Measurements from ENCODE around the gene EYA3. TPM values are rescaled to one million over a fixed set of nuclear protein-coding genes. Genes with fewer than 3 reads are reported as not detected.

Gene EYA3
- total RNA-seq, 1 donor from 2014 or later: 9.4 TPM

DNA sequence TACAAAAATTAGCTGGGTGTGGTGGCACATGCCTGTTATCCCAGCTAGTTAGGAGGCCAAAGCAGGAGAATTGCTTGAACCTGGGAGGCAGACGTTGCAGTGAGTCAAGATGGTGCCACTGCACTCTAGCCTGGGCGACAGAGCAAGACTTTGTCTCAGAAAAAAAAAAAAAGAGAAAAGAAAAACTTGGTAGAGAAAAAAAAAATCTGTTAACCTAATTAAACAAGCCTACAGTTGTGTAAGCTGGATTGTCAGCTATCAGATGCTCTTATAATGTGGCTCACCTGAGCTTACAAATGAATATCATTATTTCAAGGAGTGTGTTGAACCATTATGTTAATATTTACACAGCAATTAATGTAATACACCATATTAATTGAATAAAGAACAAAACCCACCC is 26.4 kb upstream of the EYA3 start:
- no peak for DNase-seq (ENCODE audit: low spot score in 2 of 2)
- FAIRE-seq: no peak

DNA sequence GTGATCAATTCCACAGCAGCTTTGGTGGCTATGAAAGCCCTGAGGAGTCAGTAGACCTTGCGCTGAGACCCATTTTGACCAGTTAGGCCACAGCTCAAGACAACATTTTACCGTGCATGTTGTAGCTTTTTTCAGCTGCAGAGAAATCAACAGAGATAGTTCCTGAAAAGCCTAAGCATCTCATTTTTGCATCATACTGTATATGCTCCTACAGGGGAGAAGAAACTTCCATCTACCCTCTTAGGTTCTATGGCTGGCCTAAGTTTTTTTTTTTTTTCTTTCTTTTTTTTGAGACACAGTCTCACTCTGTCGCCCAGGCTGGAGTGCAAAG is 24.8 kb upstream of the EYA3 start:
- DNase-seq (ENCODE audit: low spot score in 2 of 2) (no peak), FAIRE-seq (no peak)

DNA sequence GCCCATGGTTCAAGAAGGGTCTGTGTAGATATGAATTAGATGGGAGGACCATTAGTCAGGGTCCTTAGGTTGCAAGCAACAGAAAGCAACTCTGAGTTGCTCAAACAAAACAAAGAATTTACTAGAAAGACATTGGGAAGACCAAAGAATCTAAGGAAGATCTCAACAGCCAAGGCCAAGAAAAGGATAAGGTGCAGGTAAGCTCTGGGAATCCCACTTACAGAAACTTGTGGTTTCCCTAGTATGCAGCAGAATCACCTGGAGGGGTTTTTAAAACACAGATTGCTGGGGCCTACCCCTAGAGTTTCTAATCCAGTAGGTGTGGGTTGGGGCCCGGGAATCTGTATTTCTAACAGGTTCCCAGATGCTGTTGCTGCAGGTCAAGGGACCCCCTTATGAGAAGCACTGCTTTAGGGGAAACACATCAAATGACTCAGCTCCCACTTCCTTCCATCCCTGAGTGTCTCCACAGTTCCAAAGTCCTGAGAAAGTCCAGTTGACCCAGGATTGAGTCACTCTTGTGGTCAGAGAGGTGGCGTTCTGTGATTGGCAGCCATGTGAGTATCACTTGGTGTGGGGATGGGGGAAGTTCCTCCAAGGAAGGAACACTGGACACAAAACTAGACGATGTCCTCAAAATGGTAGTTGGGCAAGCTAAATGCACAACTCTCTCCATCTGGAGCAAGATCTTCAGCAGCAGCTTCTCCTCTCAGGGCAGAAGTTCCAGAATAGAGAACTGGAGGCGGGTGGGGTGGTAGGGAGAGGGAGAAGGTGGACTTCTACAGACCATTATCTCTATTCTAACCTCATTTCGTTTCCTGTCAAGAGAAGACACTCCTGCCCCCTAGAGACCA is 24.2 kb upstream of the EYA3 start:
- no peak for DNase-seq (ENCODE audit: low spot score in 2 of 2)
- FAIRE-seq: no peak

DNA sequence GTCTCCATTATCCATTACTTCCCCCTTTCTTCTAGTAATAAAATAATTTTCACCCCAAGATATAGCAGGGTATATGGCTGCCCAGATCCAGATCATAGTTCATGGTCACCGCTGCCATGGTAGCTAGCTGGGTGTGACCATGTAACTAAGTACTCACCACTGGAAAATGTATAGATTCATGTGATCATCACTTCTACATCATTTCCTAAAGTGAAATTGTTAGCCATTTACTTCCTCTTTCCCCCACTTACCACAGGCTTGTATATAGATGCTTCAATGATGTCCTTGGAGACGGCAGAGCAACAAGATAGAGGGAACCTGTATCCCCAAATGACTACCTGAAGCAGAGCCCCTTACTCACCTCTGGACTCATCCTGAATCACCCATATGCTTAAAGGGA is 22.7 kb upstream of the EYA3 start:
- FAIRE-seq: no peak

DNA sequence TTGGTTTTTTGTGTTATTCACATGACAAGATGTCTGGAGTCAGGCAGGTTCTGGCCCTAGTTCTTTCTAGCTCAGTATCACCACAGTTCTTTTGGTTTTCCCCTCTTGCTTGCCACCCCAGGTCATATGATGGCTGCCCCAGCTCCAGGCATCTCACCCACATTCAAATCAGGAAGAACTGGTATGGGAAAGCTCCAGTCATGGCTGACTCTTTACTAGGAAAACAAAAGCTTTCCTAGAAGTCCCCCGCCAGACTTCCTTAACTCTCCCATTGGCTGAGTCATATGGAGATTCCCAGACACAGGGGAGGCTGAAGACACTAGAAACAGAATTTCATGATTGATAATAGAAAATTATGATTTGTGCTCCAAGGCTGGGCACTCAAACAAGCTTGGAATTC is 22.1 kb upstream of the EYA3 start:
- FAIRE-seq (no peak), DNase-seq (ENCODE audit: low spot score in 2 of 2) (no peak)

More for the DNA sequence above, 22.7 kb upstream of the EYA3 start:
- no peak for DNase-seq (ENCODE audit: low spot score in 2 of 2)

DNA sequence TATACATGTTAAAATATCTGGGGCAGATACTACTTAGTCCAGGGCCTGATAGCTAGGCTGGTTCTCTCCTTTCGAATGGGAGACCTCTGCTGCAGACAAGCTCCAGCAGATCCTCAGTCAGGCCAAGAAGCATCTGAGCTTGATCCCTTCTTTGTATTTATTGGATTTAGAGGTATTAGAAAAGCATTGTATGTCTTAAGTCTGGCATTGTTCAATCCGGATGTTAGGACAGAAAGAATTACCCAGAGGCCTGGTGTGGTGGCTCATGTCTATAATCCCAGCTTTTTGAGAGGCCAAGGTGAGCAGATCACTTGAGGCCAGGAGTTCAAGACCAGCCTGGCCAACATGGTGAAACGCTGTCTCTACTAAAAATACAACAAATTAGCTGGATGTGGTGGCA is 21.2 kb upstream of the EYA3 start:
- DNase-seq (ENCODE audit: low spot score in 2 of 2): no peak
- no peak for FAIRE-seq

DNA sequence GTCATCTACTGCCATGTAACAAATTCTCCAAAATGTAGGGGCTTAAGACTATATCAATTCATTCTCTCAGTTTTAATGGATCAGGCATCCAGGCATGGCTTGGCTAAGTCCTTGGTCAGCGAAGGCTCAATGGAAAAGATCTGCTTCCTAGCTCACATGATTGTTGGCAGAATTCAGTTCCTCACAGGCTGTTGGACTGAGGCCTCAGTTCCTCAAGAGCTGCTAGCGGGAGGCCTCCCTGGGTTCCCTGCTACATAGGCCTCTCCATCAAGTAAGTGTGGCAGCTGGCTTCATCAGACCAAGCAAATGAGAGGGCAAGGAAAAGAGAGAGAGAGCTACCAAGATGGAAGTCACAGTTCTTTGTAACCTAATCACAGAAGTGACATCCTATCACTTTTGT is 19.6 kb upstream of the EYA3 start:
- DNase-seq (ENCODE audit: low spot score in 2 of 2) (no peak), FAIRE-seq (no peak)

DNA sequence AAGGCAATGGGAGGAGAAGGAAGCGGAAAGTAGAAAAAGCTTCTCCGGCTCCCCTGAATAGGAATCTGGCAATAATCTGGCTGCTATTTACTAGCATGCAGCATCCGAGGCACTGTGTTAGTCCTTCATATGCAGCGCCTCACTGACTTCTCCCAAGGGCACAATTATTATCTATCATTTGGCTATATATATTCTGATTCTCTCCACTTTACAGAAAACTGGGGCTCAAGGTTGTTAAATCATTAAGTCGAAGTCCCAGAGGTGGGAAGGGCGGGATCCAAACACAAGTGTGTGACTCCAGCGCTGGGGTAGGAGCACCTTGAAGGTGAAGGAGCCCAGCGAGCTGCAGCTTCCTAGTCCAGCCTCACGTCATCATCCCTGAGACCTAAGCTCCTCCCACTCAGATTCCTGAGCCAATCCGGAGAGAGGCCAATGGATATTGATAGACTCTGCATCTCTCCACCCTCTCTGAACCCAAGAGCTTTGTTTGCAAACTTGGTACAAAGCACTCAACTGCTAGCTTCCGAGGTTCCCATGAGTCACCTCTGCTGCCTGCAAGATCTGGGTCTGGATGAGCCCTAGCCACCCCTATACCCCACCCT is 16.6 kb upstream of the EYA3 start:
- no peak for FAIRE-seq
- peak; percentile 32 to 36 for DNase-seq (ENCODE audit: low spot score in 2 of 2)

DNA sequence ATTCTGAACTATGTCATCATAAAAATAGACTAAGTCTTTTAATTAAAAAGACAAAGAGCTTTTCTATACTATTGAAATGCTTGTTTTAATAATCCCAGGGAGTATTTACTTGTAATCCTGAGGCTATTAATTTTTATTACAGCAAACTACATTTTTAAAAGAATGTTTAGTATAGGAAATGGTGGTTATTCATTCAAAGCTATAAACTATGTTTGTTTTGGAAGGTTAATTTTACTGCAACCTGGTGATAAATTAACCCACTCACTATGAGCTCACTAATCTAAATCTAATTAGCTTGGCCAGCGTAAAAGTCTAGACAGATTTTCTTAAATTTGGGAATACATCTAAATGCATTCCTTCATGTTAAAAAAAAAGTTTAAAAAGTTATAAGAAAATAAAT is 13.8 kb upstream of the EYA3 start:
- FAIRE-seq (no peak), DNase-seq (ENCODE audit: low spot score in 2 of 2) (no peak)

DNA sequence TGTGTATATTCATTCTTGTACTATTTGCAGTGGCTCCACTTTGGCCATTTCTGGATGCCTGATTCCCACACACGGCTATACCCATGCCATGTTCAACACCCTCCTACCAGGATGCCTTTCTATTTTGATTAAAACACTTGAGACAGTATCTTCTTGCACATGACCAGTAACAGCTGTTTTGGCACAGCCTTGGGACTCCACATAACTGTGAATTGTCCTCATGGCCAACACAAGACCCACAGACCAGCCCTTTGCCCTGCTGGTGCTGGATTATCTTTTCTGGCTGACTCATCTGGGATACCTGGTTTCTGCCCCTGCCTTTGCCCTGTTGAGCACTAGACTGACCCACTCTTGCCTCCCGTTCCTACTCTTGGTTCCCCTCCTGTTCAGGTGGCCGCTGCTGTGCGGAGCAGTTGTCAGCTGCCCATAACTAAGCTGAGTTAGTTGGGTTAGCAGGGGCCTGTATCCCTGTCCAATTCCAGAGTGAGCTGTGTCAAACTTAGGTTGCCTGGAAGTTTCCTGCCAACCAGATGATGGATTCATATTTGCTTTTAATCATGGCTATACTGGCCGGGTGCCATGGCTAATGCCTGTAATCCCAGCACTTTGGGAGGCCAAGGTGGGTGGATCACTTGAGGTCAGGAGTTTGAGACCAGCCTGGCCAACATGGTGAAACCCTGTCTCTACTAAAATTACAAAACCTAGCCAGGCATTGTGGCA is 10.8 kb upstream of the EYA3 start:
- DNase-seq (ENCODE audit: low spot score in 2 of 2): no peak
- no peak for FAIRE-seq

DNA sequence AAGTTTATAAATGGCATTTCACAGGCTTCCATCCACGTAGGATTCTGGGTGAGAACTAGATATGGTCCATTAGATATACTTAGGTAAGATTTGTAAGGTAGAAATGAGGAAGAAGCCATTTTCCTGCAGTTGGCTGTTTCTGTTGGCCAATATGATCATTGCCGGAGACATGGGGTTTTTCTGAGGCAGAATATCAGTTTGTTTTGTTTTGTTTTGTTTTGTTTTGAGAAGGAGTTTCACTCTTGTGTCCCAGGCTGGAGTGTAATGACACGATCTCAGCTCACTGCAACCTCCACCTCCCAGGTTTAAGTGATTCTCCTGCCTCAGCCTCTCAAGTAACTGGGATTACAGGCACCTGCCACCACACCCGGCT is 8.7 kb upstream of the EYA3 start:
- DNase-seq (ENCODE audit: low spot score in 2 of 2) (no peak), FAIRE-seq (no peak)

DNA sequence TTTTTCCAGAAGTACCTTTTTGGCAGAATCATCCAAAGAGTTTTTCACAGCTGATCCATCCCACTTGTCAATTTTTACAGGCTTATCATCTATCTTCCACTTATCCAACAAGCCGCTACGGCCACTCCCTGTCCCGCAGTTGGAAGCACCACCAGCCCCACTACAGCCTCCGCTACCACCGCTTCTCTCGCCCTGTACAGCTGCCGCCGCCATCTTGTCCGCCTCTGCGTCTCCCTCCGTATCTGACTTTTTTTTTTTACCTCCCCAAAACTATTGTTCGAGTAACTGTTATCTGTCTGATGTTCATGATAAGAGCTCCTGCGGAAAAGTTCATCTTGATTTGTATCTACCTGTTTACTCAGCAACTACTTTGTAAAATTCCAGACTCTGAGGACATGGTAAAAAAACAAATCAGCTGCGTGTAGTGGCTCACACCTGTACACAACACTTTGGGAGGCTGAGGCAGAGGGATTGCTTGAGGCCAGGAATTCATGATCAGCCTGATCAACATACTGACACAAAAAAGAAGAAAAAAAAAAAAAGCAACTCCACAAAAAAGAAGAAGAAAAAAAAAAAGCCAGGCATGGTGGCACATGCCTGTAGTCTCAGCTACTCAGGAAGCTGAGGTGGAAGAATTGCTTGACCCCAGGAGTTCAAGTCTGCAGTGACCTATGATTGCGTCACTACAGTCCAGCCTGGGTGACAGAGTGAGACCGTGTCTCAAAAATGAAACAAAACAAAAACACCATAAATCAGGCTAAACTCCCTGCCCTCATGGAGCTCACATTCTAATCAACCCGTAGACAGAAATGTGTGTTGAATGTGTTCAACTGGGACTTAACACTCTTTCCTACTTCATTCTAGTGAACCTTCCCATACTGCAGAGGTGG is 8.0 kb upstream of the EYA3 start:
- FAIRE-seq: no peak

DNA sequence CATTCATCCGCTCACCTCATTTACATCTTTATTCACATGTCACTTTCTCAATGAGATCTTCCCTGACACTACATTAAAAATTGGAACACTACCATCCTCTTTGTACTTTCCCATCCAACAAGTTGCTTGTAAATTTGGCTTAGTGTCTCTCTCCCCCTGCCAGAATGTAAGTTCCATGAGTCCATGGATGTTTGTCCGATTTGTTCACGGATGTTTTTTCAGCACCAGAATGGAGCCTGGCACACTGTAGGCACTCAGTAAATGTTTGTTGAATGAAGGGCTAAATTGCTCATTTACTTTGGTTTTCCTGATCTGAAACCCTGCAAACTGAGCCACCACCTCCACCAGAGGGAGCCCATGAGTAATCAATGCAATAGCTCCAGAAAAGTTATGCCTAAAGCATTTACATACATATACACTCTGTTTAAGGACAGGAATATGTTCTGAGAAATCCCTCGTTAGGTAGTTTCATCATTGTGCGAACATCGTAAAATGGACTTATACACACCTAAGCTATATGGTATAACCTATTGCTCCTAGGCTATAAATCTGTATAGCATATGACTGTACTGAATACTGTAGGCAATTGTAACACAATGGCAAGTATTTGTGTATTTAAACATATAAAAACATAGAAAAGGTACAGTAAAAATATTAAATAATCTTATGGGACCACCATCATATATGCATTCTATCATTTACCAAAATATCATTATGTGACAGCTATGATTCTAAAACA is 2.8 kb upstream of the EYA3 start:
- DNase-seq (ENCODE audit: low spot score in 2 of 2): peak in 1 of 2 donors; percentile 35
- FAIRE-seq: no peak

More for the DNA sequence above, 8.0 kb upstream of the EYA3 start:
- DNase-seq (ENCODE audit: low spot score in 2 of 2): no peak

DNA sequence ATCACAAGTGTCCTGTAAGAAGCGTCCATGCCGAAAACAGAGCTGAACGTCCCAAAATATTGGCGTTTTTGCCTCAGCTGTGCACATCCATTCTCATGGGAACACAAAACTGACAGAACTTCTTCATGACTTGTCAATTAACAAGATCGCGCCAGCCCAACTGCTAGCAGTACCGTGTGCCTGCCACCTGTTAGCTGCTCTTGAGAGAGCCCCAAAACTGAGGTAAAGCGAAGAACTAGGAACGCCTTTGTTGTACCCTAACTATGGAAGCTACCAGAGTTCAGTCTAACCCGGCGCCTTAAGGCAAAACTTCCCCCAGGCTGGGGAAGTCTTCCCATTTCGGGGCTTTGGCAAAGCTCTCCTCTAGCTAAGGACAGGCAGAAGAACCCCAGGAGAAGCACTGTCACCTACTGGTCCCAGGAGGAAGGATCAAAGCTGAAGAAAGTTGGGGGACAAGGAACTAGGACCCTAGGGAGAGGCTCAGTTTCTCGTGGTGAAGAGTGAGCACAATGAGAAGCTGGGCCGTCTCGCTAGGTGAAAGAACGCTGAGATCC is 719 bp downstream of the EYA3 start:
- FAIRE-seq (no peak), DNase-seq (ENCODE audit: low spot score in 2 of 2) (no peak)

DNA sequence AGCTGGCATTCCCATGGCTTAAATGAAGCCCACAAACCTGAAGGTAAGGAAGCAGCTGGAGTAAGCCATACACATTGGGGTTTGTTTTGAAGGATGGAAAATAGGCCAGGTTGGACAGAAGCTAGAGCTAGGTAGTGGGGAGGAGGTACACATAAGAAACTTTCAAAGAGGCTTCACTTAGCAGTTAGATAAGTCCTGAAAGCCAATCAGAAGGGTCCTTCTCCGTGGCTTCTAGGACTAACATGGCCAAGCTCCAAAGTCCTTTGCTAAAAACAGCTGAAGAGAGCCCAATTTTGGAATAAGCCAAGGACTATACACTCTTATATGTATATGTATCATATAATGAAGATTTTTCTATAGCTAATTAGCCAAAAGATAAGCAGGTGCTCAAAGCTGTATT is 1.8 kb downstream of the EYA3 start:
- no peak for DNase-seq (ENCODE audit: low spot score in 2 of 2)
- FAIRE-seq: no peak

DNA sequence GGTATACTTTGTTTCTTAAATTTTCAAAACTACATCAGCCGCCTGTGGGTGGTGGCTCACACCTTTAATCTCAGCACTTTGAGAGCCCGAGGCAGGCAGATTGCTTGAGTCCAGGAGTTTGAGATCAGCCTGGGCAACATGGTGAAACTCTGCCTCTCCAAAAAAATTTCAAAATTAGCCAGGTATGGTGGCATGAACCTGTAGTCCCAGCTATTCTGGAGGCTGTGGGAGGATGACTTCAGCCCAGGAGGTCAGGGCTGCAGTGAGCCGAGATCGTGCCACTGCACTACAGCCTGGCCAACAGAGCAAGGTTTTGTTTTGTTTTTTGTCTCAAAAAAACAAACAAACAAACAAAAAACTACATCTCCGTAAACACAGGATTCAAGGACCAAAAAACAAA is 3.3 kb downstream of the EYA3 start:
- FAIRE-seq (no peak), DNase-seq (ENCODE audit: low spot score in 2 of 2) (no peak)

DNA sequence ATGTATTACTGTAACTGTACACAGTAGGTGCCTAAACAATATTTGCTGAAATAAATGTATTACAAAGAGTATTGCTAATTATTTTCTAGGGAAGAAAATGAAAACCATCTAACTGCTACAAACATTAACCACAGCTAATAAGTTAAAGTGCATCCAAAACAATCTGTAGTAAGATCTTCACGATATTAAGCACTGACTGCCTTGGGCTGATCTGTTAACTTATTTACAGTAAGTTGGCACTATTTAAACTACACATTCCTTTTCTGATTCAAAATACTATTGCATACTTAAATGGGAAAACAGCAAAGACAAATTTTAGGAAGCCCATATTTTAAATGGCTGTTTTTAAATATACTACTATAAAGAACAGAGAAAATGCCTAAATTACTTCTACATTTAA is 4.5 kb downstream of the EYA3 start:
- DNase-seq (ENCODE audit: low spot score in 2 of 2) (no peak), FAIRE-seq (no peak)

DNA sequence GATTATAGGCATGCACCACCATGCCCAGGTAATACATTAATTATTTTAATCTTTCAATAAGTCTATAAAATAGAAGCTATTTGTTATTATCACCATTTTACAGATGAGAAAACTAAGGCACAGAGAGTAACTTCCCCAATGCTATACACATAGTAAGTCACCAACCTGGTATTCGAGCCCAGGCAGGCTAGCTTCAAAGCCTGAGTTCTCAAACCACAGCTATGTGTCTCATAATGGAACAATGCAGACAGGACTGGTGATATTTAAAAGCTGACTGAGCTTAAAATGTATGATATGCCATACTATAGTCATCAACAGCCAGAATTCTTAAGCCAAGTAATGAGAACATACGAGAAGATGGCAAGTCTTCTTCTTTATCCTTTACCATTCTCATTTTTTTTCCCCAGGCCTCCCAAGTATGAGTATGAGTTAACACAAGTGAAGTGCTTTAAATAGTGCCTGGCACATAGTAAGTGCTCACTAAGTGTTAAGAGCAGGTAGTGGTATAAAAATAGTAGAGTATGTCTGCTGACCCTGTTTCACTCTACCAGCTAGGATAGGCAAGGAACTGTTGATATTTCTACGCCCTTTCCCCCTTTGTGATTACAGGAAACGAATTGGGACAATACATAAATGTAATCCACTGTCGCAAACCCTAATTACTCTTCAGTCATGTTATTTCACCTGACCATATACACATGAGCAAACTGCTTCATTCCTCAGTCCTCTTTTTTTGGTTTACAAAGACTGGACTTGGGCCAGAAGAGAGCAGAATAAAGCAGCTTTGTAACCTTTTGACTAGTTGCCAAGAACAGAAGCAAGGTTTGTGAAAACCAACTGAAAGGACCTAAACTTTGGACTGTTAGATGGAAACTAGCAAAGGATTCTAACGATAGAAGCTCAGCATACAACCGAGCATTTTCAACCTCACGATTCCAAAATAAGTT is 9.5 kb downstream of the EYA3 start:
- FAIRE-seq (no peak), DNase-seq (ENCODE audit: low spot score in 2 of 2) (no peak)

DNA sequence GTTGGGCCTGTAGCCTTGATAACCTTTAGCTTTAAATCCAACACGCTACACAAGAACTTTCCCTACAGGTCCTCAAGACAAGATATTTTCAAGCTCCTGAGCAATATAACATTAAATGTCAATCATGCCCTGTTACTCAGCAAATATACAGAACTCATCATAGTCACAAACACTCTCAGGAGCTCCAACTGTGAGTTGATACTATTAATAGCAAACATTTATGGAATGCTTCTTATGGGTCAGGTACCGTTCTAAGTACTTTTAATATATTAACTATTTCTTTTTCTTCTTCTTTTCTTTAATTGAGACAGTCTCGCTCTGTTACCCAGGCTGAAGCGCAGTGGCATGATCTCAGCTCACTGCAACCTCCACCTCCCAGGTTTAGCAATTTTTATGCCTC is 10.1 kb downstream of the EYA3 start:
- no peak for FAIRE-seq

More for the DNA sequence above, 10.1 kb downstream of the EYA3 start:
- DNase-seq (ENCODE audit: low spot score in 2 of 2): no peak
